Tibial nerve (tissue), 4 donors: ENCODE data around the gene ASCL5. TPM values are rescaled to one million over a fixed set of nuclear protein-coding genes. Genes with fewer than 3 reads are reported as not detected.

Source experiments
- DNase-seq, 2 donors: peaks; one replicate each; pipeline ENCODE4 v3.0.0-alpha.2; 2019; ENCODE audit warnings: low spot score in 2 of 2
- H3K27ac ChIP-seq, 4 donors: fragments of 200-600 bp; sonication (generic) in 3 of 4; one replicate each; pipeline ENCODE4 v1.5.1; 2017 to 2019; ENCODE audit warnings: mild to moderate bottlenecking in 1 of 4
- H3K27me3 ChIP-seq, 2 donors: fragments of 200-600 bp; sonication (generic) in 1 of 2; one replicate each; pipeline versions ENCODE4 v1.5.1 to v1.6.0; 2017 to 2019
- H3K36me3 ChIP-seq, 3 donors: fragments of 200-600 bp; sonication (generic); one replicate each; pipeline ENCODE4 v1.5.1; 2018 to 2019
- H3K4me1 ChIP-seq, 4 donors: fragments of 200-600 bp; sonication (generic) in 3 of 4; one replicate each; pipeline ENCODE4 v1.5.1; 2017 to 2019
- H3K4me3 ChIP-seq, 4 donors: fragments of 200-600 bp; sonication (generic) in 3 of 4; one replicate each; pipeline ENCODE4 v1.5.1; 2017 to 2019; ENCODE audit warnings: mild to moderate bottlenecking in 1 of 4, moderate library complexity in 1 of 4
- H3K9me3 ChIP-seq, 4 donors: fragments of 200-600 bp; sonication (generic) in 3 of 4; one replicate each; pipeline ENCODE4 v1.5.1; 2017 to 2019
- EP300 ChIP-seq, 2 donors: sonication (generic); formaldehyde crosslinking; IDR thresholded peaks; one replicate each; pipeline ENCODE4 v1.6.1; 2017; ENCODE audit warnings: antibody characterized with exemption in 2 of 2, mild to moderate bottlenecking in 1 of 2
- POLR2A ChIP-seq, 2 donors: fragments of 450-650 bp; IDR thresholded peaks; one replicate each; pipeline ENCODE4 v1.6.1; 2017; ENCODE audit warnings: antibody characterized with exemption in 2 of 2, mild to moderate bottlenecking in 2 of 2, moderate library complexity in 2 of 2
- WGBS, 2 donors: methylation state at CpG; one replicate each; pipeline ENCODE4 v1.1.5; 2018; 5-methylcytosine and 5-hydroxymethylcytosine counted together
- total RNA-seq, 4 donors: library from RNA; depleted of rRNA; stranded (reverse); fragments of >200 nt; gene quantifications; one replicate each; pipeline ENCODE4 v1.1.0, GENCODE V29; 2016
- TF ChIP-seq, protein P1 (sequence below), 5 experiments: fragments of 200-600 bp in 3 of 5; fragments of 450-650 bp in 2 of 5; sonication (generic) in 3 of 5; IDR thresholded peaks; one replicate each; pipeline ENCODE4 v1.5.1; 2016 to 2019; ENCODE audit warnings: antibody characterized with exemption in 5 of 5, mild to moderate bottlenecking in 3 of 5, moderate library complexity in 2 of 5

Gene ASCL5
- total RNA-seq, 4 donors from 2014 or later, result not detected

DNA sequence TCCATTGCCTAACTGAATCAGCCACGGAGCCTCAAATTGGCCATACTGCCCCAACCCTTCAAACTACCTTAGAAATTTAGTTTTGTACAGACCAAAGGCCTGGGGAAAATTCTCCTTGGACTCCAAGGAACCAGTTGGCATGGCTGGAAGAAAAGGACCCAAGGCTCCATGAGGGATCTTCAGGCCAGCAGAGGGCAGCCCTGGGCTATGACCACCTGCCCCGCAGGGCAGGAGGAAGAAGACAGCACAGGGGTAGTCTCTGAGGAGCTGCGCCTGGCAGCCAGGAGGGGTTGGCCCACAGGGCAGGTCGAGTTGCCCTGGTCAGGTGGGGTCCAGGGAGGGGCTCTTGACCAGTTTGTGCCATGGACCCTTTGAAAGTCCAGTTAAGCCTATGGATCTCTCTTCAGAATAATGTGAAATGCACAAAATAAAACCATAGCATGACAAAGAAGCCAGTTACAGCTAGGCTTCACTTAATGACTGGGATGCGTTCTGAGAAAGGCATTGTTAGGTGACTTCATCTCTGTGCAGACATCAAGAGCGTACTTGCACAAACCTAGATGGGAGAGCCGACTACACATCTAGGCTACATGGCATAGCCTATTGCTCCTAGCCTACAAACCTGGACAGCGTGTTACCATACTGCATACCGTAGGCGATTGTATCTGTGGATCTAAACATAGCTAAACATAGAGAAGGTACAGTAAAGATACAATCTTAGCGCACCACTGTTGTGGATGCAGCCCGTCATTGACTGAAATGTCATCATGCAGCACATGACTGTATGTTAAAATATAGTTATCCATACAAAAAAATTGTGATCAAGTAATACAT, 40.9 kb downstream of the ASCL5 start:
- 74 to 78% methylated on average over 12 of the region's 12 CpGs for WGBS, 2 donors

DNA sequence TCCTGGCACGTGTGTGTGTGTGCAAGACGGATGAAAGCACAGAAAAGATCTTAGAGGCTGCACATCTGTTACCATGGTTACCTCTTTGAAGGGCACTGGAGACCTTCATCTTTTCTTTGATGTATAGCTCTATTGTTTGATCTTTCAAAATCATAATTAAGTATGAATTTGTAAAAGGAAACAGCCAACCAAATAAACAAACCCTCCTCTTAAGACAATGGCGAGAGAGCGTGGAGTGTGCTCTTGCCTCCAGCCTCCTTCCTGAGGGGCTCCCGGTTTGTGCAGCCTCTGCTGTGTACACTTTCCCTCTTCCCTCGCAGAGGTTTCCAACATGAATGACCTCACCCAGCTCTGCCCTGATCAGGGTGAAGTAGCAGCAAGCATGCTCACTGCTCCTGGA, 42.7 kb downstream of the ASCL5 start:
- no peaks in the 10 kb centered on the region for H3K4me1 ChIP-seq
- TF ChIP-seq, protein P1, sequence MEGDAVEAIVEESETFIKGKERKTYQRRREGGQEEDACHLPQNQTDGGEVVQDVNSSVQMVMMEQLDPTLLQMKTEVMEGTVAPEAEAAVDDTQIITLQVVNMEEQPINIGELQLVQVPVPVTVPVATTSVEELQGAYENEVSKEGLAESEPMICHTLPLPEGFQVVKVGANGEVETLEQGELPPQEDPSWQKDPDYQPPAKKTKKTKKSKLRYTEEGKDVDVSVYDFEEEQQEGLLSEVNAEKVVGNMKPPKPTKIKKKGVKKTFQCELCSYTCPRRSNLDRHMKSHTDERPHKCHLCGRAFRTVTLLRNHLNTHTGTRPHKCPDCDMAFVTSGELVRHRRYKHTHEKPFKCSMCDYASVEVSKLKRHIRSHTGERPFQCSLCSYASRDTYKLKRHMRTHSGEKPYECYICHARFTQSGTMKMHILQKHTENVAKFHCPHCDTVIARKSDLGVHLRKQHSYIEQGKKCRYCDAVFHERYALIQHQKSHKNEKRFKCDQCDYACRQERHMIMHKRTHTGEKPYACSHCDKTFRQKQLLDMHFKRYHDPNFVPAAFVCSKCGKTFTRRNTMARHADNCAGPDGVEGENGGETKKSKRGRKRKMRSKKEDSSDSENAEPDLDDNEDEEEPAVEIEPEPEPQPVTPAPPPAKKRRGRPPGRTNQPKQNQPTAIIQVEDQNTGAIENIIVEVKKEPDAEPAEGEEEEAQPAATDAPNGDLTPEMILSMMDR (IDR thresholded peaks at IDR 0.05), result no peak
- TF ChIP-seq POLR2A (IDR thresholded peaks at IDR 0.05) (no peak), EP300 (IDR thresholded peaks at IDR 0.05) (no peak)
- no peak for DNase-seq
- H3K4me3 ChIP-seq, result no peak overlapping the region
- no peak overlapping the region for H3K27ac ChIP-seq
- H3K27me3 ChIP-seq, result peaks cover 0 to 7% of the 10 kb centered on the region in 2 donors
- 36 to 40% methylated on average over 6 of the region's 6 CpGs for WGBS, 2 donors
- H3K36me3 ChIP-seq, result no peaks in the 10 kb centered on the region
- no peaks in the 10 kb centered on the region for H3K9me3 ChIP-seq

More for the DNA sequence above, 40.9 kb downstream of the ASCL5 start:
- Histone ChIP-seq H3K27me3 (peaks cover 0 to 11% of the 10 kb centered on the region in 2 donors), H3K4me3 (no peak overlapping the region), H3K9me3 (no peaks in the 10 kb centered on the region), H3K4me1 (no peaks in the 10 kb centered on the region), H3K27ac (no peak overlapping the region), H3K36me3 (no peaks in the 10 kb centered on the region)
- TF ChIP-seq, protein P1 (IDR thresholded peaks at IDR 0.05), result peak; percentile 19 to 47 (median 35)
- TF ChIP-seq POLR2A (IDR thresholded peaks at IDR 0.05), result no peak
- peak in 1 of 2 donors; percentile 38 for DNase-seq

DNA sequence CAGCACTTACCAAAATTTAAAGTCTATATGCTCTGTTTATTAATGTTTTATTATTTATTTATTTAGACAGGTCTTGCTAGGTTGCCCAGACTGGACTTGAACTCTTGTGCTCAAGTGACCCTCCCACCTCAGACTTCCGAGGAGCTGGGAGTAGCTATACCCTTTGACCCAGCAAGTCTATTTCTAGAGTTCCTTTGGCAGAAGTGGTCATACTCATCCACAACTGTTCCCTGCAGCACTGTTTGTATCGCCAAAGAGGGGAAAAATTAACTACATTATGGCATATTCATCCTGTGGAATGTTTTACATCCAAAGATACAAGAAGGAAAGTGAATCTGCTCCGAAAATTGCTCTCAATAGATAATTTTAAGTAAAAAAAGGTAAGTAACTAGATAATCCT, 43.2 kb downstream of the ASCL5 start:
- no peaks in the 10 kb centered on the region for H3K4me1 ChIP-seq

DNA sequence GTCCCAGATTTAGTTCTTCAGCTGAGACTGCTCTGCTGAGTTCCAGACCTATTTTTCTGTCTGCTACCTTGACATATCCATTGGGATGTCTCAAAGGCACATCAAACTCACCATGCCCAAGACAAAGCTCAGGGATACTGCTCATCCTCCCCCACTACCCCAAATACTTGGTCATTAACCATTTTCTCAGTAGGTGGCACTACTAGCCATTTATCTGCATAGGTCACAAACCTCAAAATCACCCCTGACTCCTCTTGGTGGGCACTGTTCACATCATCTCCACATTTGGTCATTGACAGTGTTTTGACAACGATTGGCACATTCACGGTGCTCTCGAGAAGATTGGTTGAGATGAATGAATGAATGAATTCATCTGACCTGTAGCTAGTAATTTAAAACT, 46.8 kb downstream of the ASCL5 start:
- Histone ChIP-seq H3K4me1 (no peaks in the 10 kb centered on the region), H3K27ac (no peak overlapping the region), H3K4me3 (no peak overlapping the region), H3K9me3 (no peaks in the 10 kb centered on the region), H3K27me3 (no peaks in the 10 kb centered on the region), H3K36me3 (no peaks in the 10 kb centered on the region)
- WGBS, 2 donors, result 88 to 93% methylated on average over 3 of the region's 3 CpGs
- DNase-seq, result no peak
- TF ChIP-seq POLR2A (IDR thresholded peaks at IDR 0.05) (no peak), EP300 (IDR thresholded peaks at IDR 0.05) (no peak)
- TF ChIP-seq, protein P1 (IDR thresholded peaks at IDR 0.05), result no peak

More for the DNA sequence above, 43.2 kb downstream of the ASCL5 start:
- TF ChIP-seq EP300 (IDR thresholded peaks at IDR 0.05), result no peak
- TF ChIP-seq, protein P1 (IDR thresholded peaks at IDR 0.05), result no peak
- no peak for TF ChIP-seq POLR2A (IDR thresholded peaks at IDR 0.05)
- H3K27me3 ChIP-seq, result peaks cover 0 to 3% of the 10 kb centered on the region in 2 donors
- no peak for DNase-seq
- no peak overlapping the region for H3K4me3 ChIP-seq
- H3K27ac ChIP-seq, result no peak overlapping the region
- WGBS, 2 donors, result 37 to 42% methylated on average over 3 of the region's 3 CpGs
- H3K9me3 ChIP-seq, result no peaks in the 10 kb centered on the region
- H3K36me3 ChIP-seq, result no peaks in the 10 kb centered on the region

DNA sequence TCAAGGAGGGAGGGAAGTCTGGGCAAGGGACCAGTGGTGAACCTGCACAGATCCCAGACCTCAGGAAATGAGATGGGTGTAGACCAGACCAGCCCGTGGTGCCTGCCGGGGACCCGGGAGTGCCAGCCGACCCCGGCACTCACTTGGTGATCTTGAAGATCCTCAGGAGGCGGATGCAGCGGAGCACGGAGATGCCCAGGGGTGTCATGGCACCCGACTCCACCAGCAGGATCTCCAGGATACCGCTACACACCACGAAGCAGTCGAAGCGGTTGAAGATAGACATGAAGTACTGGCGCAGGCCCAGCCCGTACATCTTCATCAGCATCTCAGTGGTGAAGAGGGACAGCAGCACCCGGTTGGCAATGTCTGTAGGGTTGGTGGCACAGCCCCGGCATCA, 49.2 kb downstream of the ASCL5 start:
- WGBS, 2 donors, result 92 to 93% methylated on average over 17 of the region's 17 CpGs
- no peaks in the 10 kb centered on the region for H3K4me1 ChIP-seq
- TF ChIP-seq EP300 (IDR thresholded peaks at IDR 0.05) (no peak), POLR2A (IDR thresholded peaks at IDR 0.05) (no peak)
- TF ChIP-seq, protein P1 (IDR thresholded peaks at IDR 0.05), result no peak
- no peaks in the 10 kb centered on the region for H3K27me3 ChIP-seq
- H3K9me3 ChIP-seq, result no peaks in the 10 kb centered on the region
- no peak overlapping the region for H3K27ac ChIP-seq
- no peak for DNase-seq
- H3K36me3 ChIP-seq, result no peaks in the 10 kb centered on the region
- H3K4me3 ChIP-seq, result no peak overlapping the region
